IMR-90 (cell line): ENCODE results near the gene ANTXRL. TPM values are rescaled to one million over a fixed set of nuclear protein-coding genes. Genes with fewer than 3 reads are reported as not detected.

Experiments
- ATAC-seq: fragments of 200-7000 bp; cut with Tn5 transposase; 2 replicates; pipeline ENCODE4 v1.9.1; 2020; ENCODE audit warnings: low read depth, mild to moderate bottlenecking, moderate library complexity
- BruUV-seq: library from RNA; stranded (reverse); fragments of 400-500 nt; replicated peaks from 2 replicates; lab custom pipeline; 2021; lab: Mats Ljungman, UMichigan
- CTCF ChIA-PET: fragments of 300-600 bp; formaldehyde crosslinking; extraction: SDS; loops from one replicate; lab custom pipeline; 2021; ENCODE audit warnings: antibody characterized with exemption; lab: Yijun Ruan, JAX
- POLR2A ChIA-PET: fragments of 300-600 bp; sonication (Branson Sonifier 250); formaldehyde crosslinking; loops from one replicate; lab custom pipeline; 2022; ENCODE audit warnings: antibody characterized with exemption; ENCODE audit not compliant: unreplicated experiment; lab: Charles Lee
- DNase-seq: peaks from one replicate; pipeline ENCODE4 v3.0.0; 2013
- H2AFZ ChIP-seq: replicated peaks from 2 replicates; pipeline ENCODE3; 2013; ENCODE audit warnings: low read length, mild to moderate bottlenecking; ENCODE audit not compliant: poor library complexity
- H2AK5ac ChIP-seq: 2 replicates; pipeline ENCODE4 v1.6.1; 2013; ENCODE audit warnings: low read depth, low read length, inconsistent platforms
- H2AK9ac ChIP-seq: replicated peaks from 2 replicates; pipeline ENCODE3; 2013; ENCODE audit warnings: mild to moderate bottlenecking, low read depth, low read length, moderate library complexity; ENCODE audit not compliant: poor library complexity
- H2BK120ac ChIP-seq: 2 replicates; pipeline ENCODE4 v1.6.1; 2013; ENCODE audit warnings: low read depth, low read length, inconsistent platforms
- H2BK15ac ChIP-seq: 3 replicates; pipeline ENCODE4 v1.6.1; 2013; ENCODE audit warnings: low read depth, low read length, inconsistent platforms
- H2BK20ac ChIP-seq: 2 replicates; pipeline ENCODE4 v1.6.1; 2013; ENCODE audit warnings: low read depth, mild to moderate bottlenecking, inconsistent platforms, low read length, moderate library complexity
- H2BK5ac ChIP-seq: 2 replicates; pipeline ENCODE4 v1.6.1; 2013; ENCODE audit warnings: mild to moderate bottlenecking, low read depth, low read length, inconsistent platforms; ENCODE audit not compliant: poor library complexity, severe bottlenecking
- H3K14ac ChIP-seq: replicated peaks from 2 replicates; pipeline ENCODE4 v1.6.1; 2013; ENCODE audit warnings: low read depth, low read length, inconsistent platforms
- H3K18ac ChIP-seq: 2 replicates; pipeline ENCODE4 v1.6.1; 2013; ENCODE audit warnings: low read depth, low read length, control low read depth
- H3K23ac ChIP-seq: 2 replicates; pipeline ENCODE4 v1.6.1; 2013; ENCODE audit warnings: low read depth, low read length, inconsistent platforms
- H3K27ac ChIP-seq: 2 replicates; pipeline ENCODE4 v1.5.1; 2013; ENCODE audit warnings: mild to moderate bottlenecking, control low read depth, low read length; ENCODE audit not compliant: insufficient read depth
- H3K27me3 ChIP-seq: 2 replicates; pipeline ENCODE4 v1.6.1; 2013; ENCODE audit warnings: low read length; ENCODE audit not compliant: control insufficient read depth, insufficient read depth
- H3K36me3 ChIP-seq: 2 replicates; pipeline ENCODE4 v1.6.1; 2013; ENCODE audit warnings: low read length, mixed read lengths; ENCODE audit not compliant: control insufficient read depth, insufficient read depth
- H3K4ac ChIP-seq: 2 replicates; pipeline ENCODE4 v1.6.1; 2013; ENCODE audit warnings: low read depth, low read length, inconsistent platforms
- H3K4me1 ChIP-seq: 2 replicates; pipeline ENCODE4 v1.6.1; 2013; ENCODE audit warnings: low read length, mixed read lengths; ENCODE audit not compliant: control insufficient read depth, insufficient read depth
- H3K4me2 ChIP-seq: 2 replicates; pipeline ENCODE4 v1.6.1; 2013; ENCODE audit warnings: low read depth, mild to moderate bottlenecking, control low read depth, low read length, moderate library complexity
- H3K4me3 ChIP-seq: 2 replicates; pipeline ENCODE4 v1.5.1; 2013; ENCODE audit warnings: low read depth, mild to moderate bottlenecking, control low read depth, low read length, moderate library complexity; ENCODE audit not compliant: insufficient read depth
- H3K56ac ChIP-seq: 2 replicates; pipeline ENCODE4 v1.6.1; 2013; ENCODE audit warnings: low read length, inconsistent platforms; ENCODE audit not compliant: insufficient read depth; ENCODE audit errors: extremely low read depth
- H3K79me1 ChIP-seq, 2 experiments: 2 replicates each; pipeline ENCODE4 v1.6.1; 2013; ENCODE audit warnings: low read length in 2 of 2, inconsistent platforms in 1 of 2, low read depth in 1 of 2
- H3K9ac ChIP-seq: 2 replicates; pipeline ENCODE4 v1.6.1; 2013; ENCODE audit warnings: low read depth, low read length, control low read depth
- H3K9me1 ChIP-seq: 2 replicates; pipeline ENCODE4 v1.6.1; 2013; ENCODE audit warnings: low read length, inconsistent platforms; ENCODE audit not compliant: insufficient read depth
- H3K9me3 ChIP-seq: 2 replicates; pipeline ENCODE4 v1.6.1; 2013; ENCODE audit warnings: low read length; ENCODE audit not compliant: control insufficient read depth, insufficient read depth
- H4K20me1 ChIP-seq: 2 replicates; pipeline ENCODE4 v1.6.1; 2013; ENCODE audit warnings: low read length, inconsistent platforms; ENCODE audit not compliant: insufficient read depth
- H4K5ac ChIP-seq: 2 replicates; pipeline ENCODE4 v1.6.1; 2013; ENCODE audit warnings: mild to moderate bottlenecking, low read depth, low read length, control low read depth
- H4K8ac ChIP-seq, 2 experiments: 2 replicates each; pipeline ENCODE4 v1.6.1; 2013; ENCODE audit warnings: low read depth in 2 of 2, low read length in 2 of 2, control low read depth in 1 of 2, inconsistent platforms in 1 of 2
- H4K91ac ChIP-seq: 2 replicates; pipeline ENCODE4 v1.6.1; 2013; ENCODE audit warnings: low read depth, low read length, inconsistent platforms; ENCODE audit not compliant: insufficient read depth
- BHLHE40 ChIP-seq: fragments of 150-350 bp; IDR thresholded peaks from 2 replicates; pipeline ENCODE4 v1.6.1; 2016; ENCODE audit warnings: mild to moderate bottlenecking, low read depth, low read length
- CEBPB ChIP-seq: IDR thresholded peaks from 2 replicates; pipeline ENCODE4 v1.6.1; 2012; ENCODE audit warnings: low read depth, low read length, improper control_type of control experiment
- CHD1 ChIP-seq: IDR thresholded peaks from 2 replicates; pipeline ENCODE4 v1.6.1; 2012; ENCODE audit warnings: low read depth, low read length, improper control_type of control experiment
- CTCF ChIP-seq: conservative IDR thresholded peaks from 2 replicates; pipeline ENCODE4 v1.5.1; 2012; ENCODE audit warnings: mild to moderate bottlenecking, low read depth, low read length, improper control_type of control experiment
- ELK1 ChIP-seq: fragments of 150-350 bp; IDR thresholded peaks from 2 replicates; pipeline ENCODE4 v1.6.1; 2016; ENCODE audit warnings: low read depth, mild to moderate bottlenecking, low read length, moderate library complexity, borderline replicate concordance
- FOS ChIP-seq: fragments of 150-350 bp; IDR thresholded peaks from 2 replicates; pipeline ENCODE4 v1.6.1; 2016; ENCODE audit warnings: low read depth, low read length
- MAFK ChIP-seq: IDR thresholded peaks from 2 replicates; pipeline ENCODE4 v1.6.1; 2012; ENCODE audit warnings: low read depth, low read length, improper control_type of control experiment
- MAZ ChIP-seq: IDR thresholded peaks from 2 replicates; pipeline ENCODE4 v1.6.1; 2012; ENCODE audit warnings: low read depth, mild to moderate bottlenecking, low read length, improper control_type of control experiment, moderate library complexity, borderline replicate concordance
- MXI1 ChIP-seq: IDR thresholded peaks from 2 replicates; pipeline ENCODE4 v1.6.1; 2012; ENCODE audit warnings: low read depth, mild to moderate bottlenecking, low read length, moderate library complexity, borderline replicate concordance
- POLR2A ChIP-seq: IDR thresholded peaks from 2 replicates; pipeline ENCODE4 v1.6.1; 2012; ENCODE audit warnings: mild to moderate bottlenecking, low read depth, low read length
- RAD21 ChIP-seq: IDR thresholded peaks from 2 replicates; pipeline ENCODE4 v1.6.1; 2012; ENCODE audit warnings: low read length, improper control_type of control experiment
- RCOR1 ChIP-seq: IDR thresholded peaks from 2 replicates; pipeline ENCODE4 v1.6.1; 2012; ENCODE audit warnings: mild to moderate bottlenecking, low read length, improper control_type of control experiment; ENCODE audit not compliant: insufficient replicate concordance
- RFX5 ChIP-seq: IDR thresholded peaks from 2 replicates; pipeline ENCODE4 v1.8.0; 2012; ENCODE audit warnings: low read depth, mild to moderate bottlenecking, low read length, moderate library complexity
- SMC3 ChIP-seq: fragments of 150-350 bp; IDR thresholded peaks from 2 replicates; pipeline ENCODE4 v1.6.1; 2016; ENCODE audit warnings: low read depth, mild to moderate bottlenecking, antibody characterized with exemption, low read length, moderate library complexity
- USF2 ChIP-seq: fragments of 150-350 bp; IDR thresholded peaks from 2 replicates; pipeline ENCODE4 v1.6.1; 2017; ENCODE audit warnings: mild to moderate bottlenecking, antibody characterized with exemption, low read length, low read depth
- WGBS, 2 experiments: methylation state at CpG; one replicate each; pipeline versions ENCODE4 v1.1.5 to v1.1.7; 2013; ENCODE audit warnings: missing lambda C conversion rate in 2 of 2; ENCODE audit not compliant: insufficient read length in 1 of 2; ENCODE audit errors: extremely low coverage in 2 of 2; 5-methylcytosine and 5-hydroxymethylcytosine counted together
- dilution Hi-C: fragments of 300-500 bp; cut with HindIII; formaldehyde crosslinking; loops from one replicate; pipeline ENCODE4 v1.14.3; 2018; ENCODE audit warnings: low sequenced_read_pairs; ENCODE audit not compliant: unreplicated experiment
- in situ Hi-C: fragments of 300-500 bp; cut with MboI; formaldehyde crosslinking; loops from 3 replicates; pipeline ENCODE4 v1.14.3; 2019; ENCODE audit warnings: low sequenced_read_pairs, inconsistent platforms, mixed read lengths
- intact Hi-C: fragments of 100-400 bp; cut with micrococcal nuclease; formaldehyde crosslinking; loops from 2 replicates; pipeline ENCODE4 v1.10.0; 2022
- polyA plus RNA-seq, 3 experiments: library from polyadenylated mRNA; depleted of rRNA; stranded (reverse); fragments of >200 nt; gene quantifications; 2 replicates each; pipeline ENCODE4 v1.2.3, GENCODE V29; 2012; ENCODE audit warnings: low replicate concordance in 1 of 3
- total RNA-seq: library from RNA; depleted of rRNA; stranded (reverse); fragments of >200 nt; gene quantifications from 2 replicates; pipeline ENCODE4 v1.2.3, GENCODE V29; 2012

Gene ANTXRL
- total and polyA plus RNA-seq, 2 of the 4 experiments (the other 2 are of a cell fraction): not detected

GRCh38 chr10:46301721-46302479 lies 15.1 kb downstream of the ANTXRL start:
- CTCF ChIA-PET: no interaction called here
- Histone ChIP-seq H3K4ac (no peak overlapping the region), H4K5ac (no peak overlapping the region), H3K4me1 (peaks cover 2% of the 10 kb centered on the region; the same call in 1 of the 2 replicates), H3K9me1 (peaks cover 5% of the 10 kb centered on the region; the same call in 1 of the 2 replicates), H2BK20ac (no peak overlapping the region), H2BK5ac (no peak overlapping the region), H3K9ac (no peak overlapping the region), H3K23ac (no peak overlapping the region), H3K36me3 (no peaks in the 10 kb centered on the region), H2BK120ac (no peak overlapping the region), H3K27ac (no peak overlapping the region), H2AFZ (no peak overlapping the region), H3K27me3 (no peaks in the 10 kb centered on the region; the same call in 1 of the 2 replicates), H4K91ac (no peak overlapping the region), H3K9me3 (no peaks in the 10 kb centered on the region), H2AK5ac (no peak overlapping the region), H3K4me2 (no peak overlapping the region), H3K14ac (no peak overlapping the region), H3K4me3 (no peak overlapping the region), H4K20me1 (no peaks in the 10 kb centered on the region), H3K56ac (no peak overlapping the region), H4K8ac (no peak overlapping the region), H3K18ac (no peak overlapping the region), H2AK9ac (no peak overlapping the region), H3K79me1 (no peaks in the 10 kb centered on the region), H2BK15ac (no peak overlapping the region)
- WGBS, 2 experiments: 80% methylated on average over 2 of the region's 13 CpGs; no CpG with 5 or more reads in 1 of the 2 experiments
- in situ Hi-C loops: no loop called here
- no peak for ATAC-seq
- intact Hi-C loops: no loop called here
- DNase-seq: no peak
- BruUV-seq: no TSS peak
- dilution Hi-C loops: no loop called here
- POLR2A ChIA-PET: no interaction called here
- TF ChIP-seq USF2 (no peak), POLR2A (no peak), RCOR1 (no peak), CEBPB (no peak), BHLHE40 (no peak), MAZ (no peak), RFX5 (no peak), MAFK (no peak), RAD21 (no peak), CHD1 (no peak), MXI1 (no peak), ELK1 (no peak), SMC3 (no peak), FOS (no peak), CTCF (no peak)
